SH-SY5Y (cell line): ENCODE measurements around the gene KCNV2.

Experiments
- GATA2 ChIP-seq: IDR thresholded peaks from 2 replicates; pipeline ENCODE4 v1.6.1; 2011; ENCODE audit warnings: mild to moderate bottlenecking, low read depth, low read length
- GATA3 ChIP-seq: IDR thresholded peaks from 2 replicates; pipeline ENCODE4 v1.6.1; 2011; ENCODE audit warnings: low read depth, mild to moderate bottlenecking, low read length, moderate library complexity

- TF ChIP-seq GATA2 (no peak), GATA3 (no peak)
These were observed 13.7 kb downstream of the KCNV2 start for GRCh38 chr9:2730971-2731370.
